Parietal lobe (tissue), 2 donors: Measurements from ENCODE around the gene CNTNAP3B. TPM values are rescaled to one million over a fixed set of nuclear protein-coding genes. Genes with fewer than 3 reads are reported as not detected.

Source experiments
- small RNA-seq: library from RNA; depleted of rRNA; stranded (forward); fragments of <200 nt; gene quantifications from one replicate; pipeline ENCODE3, GENCODE V24; 2014; ENCODE audit warnings: low replicate concordance
- total RNA-seq: library from RNA; depleted of rRNA; stranded (reverse); fragments of >200 nt; gene quantifications from one replicate; pipeline ENCODE4 v1.2.3, GENCODE V29; 2014

CNTNAP3B gene
- total RNA-seq = 118 TPM

GRCh38 chr9:42129073-42129729 lies at the start of gene CNTNAP3B:
TSS of gene CNTNAP3B (minus strand) at chr9:42129426. CDS start at chr9:42129094, 332 bp downstream.

Small RNA genes within 50 kb of the gene (small RNA-seq; reads per million reads assigned to genes)
- not detected for gene RN7SL343P

Other genes starting within 250 kb of the CNTNAP3B start
- not detected for gene SPATA31A6, start 54.2 kb upstream of the CNTNAP3B start, total RNA-seq